ACC112 (cell line): ENCODE results near the gene SMAD2.
"Not testable (repeated sequence)": the region's sequence is repeated elsewhere in the genome, so short reads cannot be mapped to it uniquely, and the experiment has no call there.

Source experiments
- H2AFZ ChIP-seq: fragments of 200-600 bp; sonication (generic); one replicate; pipeline ENCODE4 v1.6.0; 2017; ENCODE audit warnings: antibody characterized with exemption, low read length; ENCODE audit not compliant: unreplicated experiment
- H3K27ac ChIP-seq: fragments of 200-600 bp; sonication (generic); 2 replicates; pipeline ENCODE4 v1.5.1; 2014; ENCODE audit warnings: low read depth, mild to moderate bottlenecking, antibody characterized with exemption, low read length, moderate library complexity
- H3K27me3 ChIP-seq: fragments of 200-600 bp; sonication (generic); 2 replicates; pipeline ENCODE4 v1.6.1; 2014; ENCODE audit warnings: mild to moderate bottlenecking, antibody characterized with exemption, low read length, moderate library complexity, mixed read lengths; ENCODE audit not compliant: insufficient read depth
- H3K36me3 ChIP-seq: fragments of 200-600 bp; sonication (generic); 2 replicates; pipeline ENCODE4 v1.6.1; 2016; ENCODE audit warnings: mild to moderate bottlenecking, antibody characterized with exemption, low read length, moderate library complexity, mixed read lengths; ENCODE audit not compliant: insufficient read depth
- H3K4me1 ChIP-seq: fragments of 200-600 bp; sonication (generic); one replicate; pipeline ENCODE4 v1.6.1; 2016; ENCODE audit warnings: low read length, mixed read lengths; ENCODE audit not compliant: insufficient read depth, unreplicated experiment, control insufficient read depth
- H3K4me3 ChIP-seq: fragments of 200-600 bp; sonication (generic); 2 replicates; pipeline ENCODE4 v1.5.1; 2014; ENCODE audit warnings: mild to moderate bottlenecking, low read depth, low read length
- H3K79me2 ChIP-seq: fragments of 200-600 bp; sonication (generic); one replicate; pipeline ENCODE4 v1.6.0; 2016; ENCODE audit warnings: low read length; ENCODE audit not compliant: control insufficient read depth, unreplicated experiment, insufficient read depth

SMAD2 gene

GRCh38 chr18:47964053-47964452, 33.6 kb upstream of the SMAD2 start:
- Histone ChIP-seq H2AFZ (no peak overlapping the region), H3K36me3 (no peaks in the 10 kb centered on the region), H3K4me3 (no peak overlapping the region), H3K79me2 (no peaks in the 10 kb centered on the region), H3K4me1 (no peaks in the 10 kb centered on the region), H3K27me3 (peaks cover 9% of the 10 kb centered on the region), H3K27ac (no peak overlapping the region)

GRCh38 chr18:47961003-47961402, 30.5 kb upstream of the SMAD2 start:
- not testable (repeated sequence) for H3K36me3 ChIP-seq, H3K4me3 ChIP-seq
- H3K27me3 ChIP-seq: peaks cover 28% of the 10 kb centered on the region

GRCh38 chr18:47953471-47953931, 23.0 kb upstream of the SMAD2 start:
- H3K27me3 ChIP-seq: peaks cover 23% of the 10 kb centered on the region
- H3K79me2 ChIP-seq: no peaks in the 10 kb centered on the region
- peaks cover 6% of the 10 kb centered on the region for H3K4me1 ChIP-seq
- peak overlapping the region; percentile 65 for H2AFZ ChIP-seq
- no peak overlapping the region for H3K27ac ChIP-seq
- H3K4me3 ChIP-seq: no peak overlapping the region
- no peaks in the 10 kb centered on the region for H3K36me3 ChIP-seq

More at GRCh38 chr18:47961003-47961402, 30.5 kb upstream of the SMAD2 start:
- H3K27ac ChIP-seq, H3K79me2 ChIP-seq, H2AFZ ChIP-seq, H3K4me1 ChIP-seq: not testable (repeated sequence)

- Histone ChIP-seq H3K36me3 (no peaks in the 10 kb centered on the region), H3K4me1 (peaks cover 9% of the 10 kb centered on the region), H3K4me3 (no peak overlapping the region), H3K27ac (no peak overlapping the region), H3K27me3 (peaks cover 8% of the 10 kb centered on the region), H2AFZ (no peak overlapping the region), H3K79me2 (no peaks in the 10 kb centered on the region)
Observed at GRCh38 chr18:47950511-47950910, 20.1 kb upstream of the SMAD2 start.

GRCh38 chr18:47949202-47949601, 18.7 kb upstream of the SMAD2 start:
- no peaks in the 10 kb centered on the region for H3K79me2 ChIP-seq
- no peaks in the 10 kb centered on the region for H3K36me3 ChIP-seq
- peaks cover 10% of the 10 kb centered on the region for H3K27me3 ChIP-seq
- no peak overlapping the region for H2AFZ ChIP-seq
- no peak overlapping the region for H3K4me3 ChIP-seq
- peaks cover 11% of the 10 kb centered on the region for H3K4me1 ChIP-seq
- H3K27ac ChIP-seq: no peak overlapping the region

- H3K4me3 ChIP-seq: no peak overlapping the region
- no peaks in the 10 kb centered on the region for H3K36me3 ChIP-seq
- peaks cover 5% of the 10 kb centered on the region for H3K4me1 ChIP-seq
- H2AFZ ChIP-seq: no peak overlapping the region
- H3K79me2 ChIP-seq: no peaks in the 10 kb centered on the region
- H3K27ac ChIP-seq: no peak overlapping the region
- peaks cover 20% of the 10 kb centered on the region for H3K27me3 ChIP-seq
Observed at GRCh38 chr18:47946889-47947288, 16.4 kb upstream of the SMAD2 start.

GRCh38 chr18:47944972-47945852, 14.8 kb upstream of the SMAD2 start:
- Histone ChIP-seq H2AFZ (no peak overlapping the region), H3K4me1 (peaks cover 5% of the 10 kb centered on the region), H3K27ac (no peak overlapping the region; the same call in 1 of the 2 replicates), H3K36me3 (no peaks in the 10 kb centered on the region), H3K27me3 (peaks cover 19% of the 10 kb centered on the region), H3K4me3 (no peak overlapping the region), H3K79me2 (no peaks in the 10 kb centered on the region)

- Histone ChIP-seq H2AFZ (no peak overlapping the region), H3K4me3 (no peak overlapping the region), H3K79me2 (no peaks in the 10 kb centered on the region), H3K27ac (no peak overlapping the region), H3K27me3 (peaks cover 60% of the 10 kb centered on the region), H3K36me3 (no peaks in the 10 kb centered on the region), H3K4me1 (peaks cover 2% of the 10 kb centered on the region)
Observed at GRCh38 chr18:47936952-47937351, 6.5 kb upstream of the SMAD2 start.

- H2AFZ ChIP-seq: no peak overlapping the region
- no peak overlapping the region for H3K4me3 ChIP-seq
- no peaks in the 10 kb centered on the region for H3K79me2 ChIP-seq
- peaks cover 4% of the 10 kb centered on the region for H3K4me1 ChIP-seq
- H3K27ac ChIP-seq: no peak overlapping the region
- no peaks in the 10 kb centered on the region for H3K36me3 ChIP-seq
- peaks cover 57% of the 10 kb centered on the region for H3K27me3 ChIP-seq
Observed at GRCh38 chr18:47935321-47936055, 5.0 kb upstream of the SMAD2 start.

GRCh38 chr18:47932603-47933002, 2.1 kb upstream of the SMAD2 start:
- H3K79me2 ChIP-seq: peaks cover 22% of the 10 kb centered on the region
- no peaks in the 10 kb centered on the region for H3K36me3 ChIP-seq
- no peak overlapping the region for H3K27ac ChIP-seq
- peaks cover 37% of the 10 kb centered on the region for H3K27me3 ChIP-seq
- H2AFZ ChIP-seq: no peak overlapping the region
- H3K4me3 ChIP-seq: no peak overlapping the region
- peaks cover 11% of the 10 kb centered on the region for H3K4me1 ChIP-seq
